WTC11 (cell line): ENCODE measurements around the gene HLA-DMA. TPM values are rescaled to one million over a fixed set of nuclear protein-coding genes. Genes with fewer than 3 reads are reported as not detected.

Experiments
- ATAC-seq: fragments of 200-7000 bp; cut with Tn5 transposase; 2 replicates; pipeline ENCODE4 v1.10.0; 2021; ENCODE audit warnings: mild to moderate bottlenecking, moderate library complexity
- CTCF ChIA-PET: fragments of 300-600 bp; sonication (Branson Sonifier 250); formaldehyde crosslinking; loops from one replicate; lab custom pipeline; 2021; ENCODE audit warnings: antibody characterized with exemption; lab: Charles Lee
- POLR2A ChIA-PET: fragments of 350-600 bp; sonication (Branson Sonifier 250); formaldehyde crosslinking; loops from one replicate; lab custom pipeline; 2021; ENCODE audit warnings: antibody characterized with exemption; lab: Charles Lee
- DNase-seq: peaks from one replicate; pipeline ENCODE4 v3.0.0; 2021; ENCODE audit warnings: low spot score
- H3K27ac Mint-ChIP-seq: 2 replicates; pipeline ENCODE4 v1.8.0; 2021; ENCODE audit warnings: mixed read lengths
- H3K27me3 Mint-ChIP-seq: 2 replicates; pipeline ENCODE4 v1.8.0; 2021; ENCODE audit warnings: low read depth, mild to moderate bottlenecking, moderate library complexity, mixed read lengths
- H3K36me3 Mint-ChIP-seq: 2 replicates; pipeline ENCODE4 v1.8.0; 2021; ENCODE audit warnings: mixed read lengths
- H3K4me1 Mint-ChIP-seq: 2 replicates; pipeline ENCODE4 v1.8.0; 2022; ENCODE audit warnings: mixed read lengths
- H3K4me3 Mint-ChIP-seq: 2 replicates; pipeline ENCODE4 v1.8.0; 2021; ENCODE audit warnings: mild to moderate bottlenecking, moderate library complexity, mixed read lengths
- H3K9me3 Mint-ChIP-seq: 2 replicates; pipeline ENCODE4 v1.8.0; 2021; ENCODE audit warnings: mixed read lengths
- ATF1 ChIP-seq: sonication (generic); formaldehyde crosslinking; IDR thresholded peaks from 2 replicates; pipeline ENCODE4 v1.8.1; 2023; ENCODE audit warnings: mild to moderate bottlenecking, moderate library complexity, missing genetic modification reagents
- ESRRA ChIP-seq: sonication (generic); formaldehyde crosslinking; IDR thresholded peaks from 2 replicates; pipeline ENCODE4 v1.8.1; 2022; ENCODE audit warnings: mild to moderate bottlenecking, missing genetic modification reagents, borderline replicate concordance
- FOXK1 ChIP-seq: sonication (generic); formaldehyde crosslinking; IDR thresholded peaks from 2 replicates; pipeline ENCODE4 v1.8.0; 2022; ENCODE audit warnings: mild to moderate bottlenecking, moderate library complexity, missing genetic modification reagents
- FOXP1 ChIP-seq: sonication (generic); formaldehyde crosslinking; IDR thresholded peaks from 2 replicates; pipeline ENCODE4 v1.8.0; 2022; ENCODE audit warnings: missing genetic modification reagents, mild to moderate bottlenecking, moderate library complexity, borderline replicate concordance
- GRHL2 ChIP-seq: fragments of 250-450 bp; sonication (Bioruptor Pico); IDR thresholded peaks from 2 replicates; pipeline ENCODE4 v1.8.0; 2022; ENCODE audit warnings: mild to moderate bottlenecking, moderate library complexity; ENCODE audit not compliant: insufficient replicate concordance, severe bottlenecking
- JAZF1 ChIP-seq: fragments of 250-450 bp; sonication (Bioruptor Pico); IDR thresholded peaks from 2 replicates; pipeline ENCODE4 v1.9.0; 2021; ENCODE audit warnings: moderate library complexity, mild to moderate bottlenecking, inconsistent platforms
- MAX ChIP-seq: sonication (generic); formaldehyde crosslinking; IDR thresholded peaks from 2 replicates; pipeline ENCODE4 v1.8.0; 2022; ENCODE audit warnings: mild to moderate bottlenecking, missing genetic modification reagents
- MLX ChIP-seq: sonication (generic); formaldehyde crosslinking; IDR thresholded peaks from 2 replicates; pipeline ENCODE4 v1.8.1; 2023; ENCODE audit warnings: mild to moderate bottlenecking, missing genetic modification reagents, moderate library complexity
- MYBL2 ChIP-seq: sonication (generic); formaldehyde crosslinking; IDR thresholded peaks from 2 replicates; pipeline ENCODE4 v1.8.1; 2023; ENCODE audit warnings: mild to moderate bottlenecking, moderate library complexity, missing genetic modification reagents
- NFATC4 ChIP-seq: fragments of 250-450 bp; sonication (Bioruptor Pico); IDR thresholded peaks from 2 replicates; pipeline ENCODE4 v1.9.0; 2021; ENCODE audit warnings: mild to moderate bottlenecking
- NR3C1 ChIP-seq: sonication (generic); formaldehyde crosslinking; conservative IDR thresholded peaks from 2 replicates; pipeline ENCODE4 v1.8.1; 2023; ENCODE audit warnings: low read depth, mild to moderate bottlenecking, missing genetic modification reagents
- OVOL2 ChIP-seq: fragments of 250-450 bp; sonication (Bioruptor Pico); IDR thresholded peaks from 2 replicates; pipeline ENCODE4 v1.9.0; 2021; ENCODE audit warnings: mild to moderate bottlenecking, borderline replicate concordance
- PRRX2 ChIP-seq: fragments of 250-450 bp; sonication (Bioruptor Pico); IDR thresholded peaks from 2 replicates; pipeline ENCODE4 v1.8.0; 2021; ENCODE audit warnings: mild to moderate bottlenecking
- USF2 ChIP-seq: sonication (generic); formaldehyde crosslinking; IDR thresholded peaks from 2 replicates; pipeline ENCODE4 v1.8.1; 2023; ENCODE audit warnings: mild to moderate bottlenecking, missing genetic modification reagents, moderate library complexity
- ZNF121 ChIP-seq: sonication (generic); formaldehyde crosslinking; IDR thresholded peaks from 2 replicates; pipeline ENCODE4 v1.8.0; 2023; ENCODE audit warnings: missing genetic modification reagents
- ZNF219 ChIP-seq: sonication (generic); formaldehyde crosslinking; IDR thresholded peaks from 2 replicates; pipeline ENCODE4 v1.8.0; 2023; ENCODE audit warnings: missing genetic modification reagents, mild to moderate bottlenecking, borderline replicate concordance
- ZNF416 ChIP-seq: fragments of 250-450 bp; sonication (Bioruptor Pico); IDR thresholded peaks from 2 replicates; pipeline ENCODE4 v1.9.0; 2021; ENCODE audit warnings: mild to moderate bottlenecking, inconsistent platforms
- total RNA-seq: library from RNA; stranded (reverse); gene quantifications from 3 replicates; pipeline ENCODE4 v1.2.3, GENCODE V29; 2021
- TF ChIP-seq, protein P1 (sequence below): sonication (generic); formaldehyde crosslinking; IDR thresholded peaks from 2 replicates; pipeline ENCODE4 v1.8.0; 2022; ENCODE audit warnings: missing genetic modification reagents
- TF ChIP-seq, protein P2 (sequence below): sonication (generic); formaldehyde crosslinking; IDR thresholded peaks from 2 replicates; pipeline ENCODE4 v1.8.0; 2022; ENCODE audit warnings: mild to moderate bottlenecking, missing genetic modification reagents
- TF ChIP-seq, protein P3 (sequence below): fragments of 250-450 bp; sonication (Bioruptor Pico); conservative IDR thresholded peaks from 2 replicates; pipeline ENCODE4 v1.9.0; 2021; ENCODE audit warnings: mild to moderate bottlenecking
- TF ChIP-seq, protein P4 (sequence below): sonication (generic); formaldehyde crosslinking; IDR thresholded peaks from 2 replicates; pipeline ENCODE4 v1.8.0; 2023; ENCODE audit warnings: missing genetic modification reagents, mild to moderate bottlenecking, borderline replicate concordance

Gene HLA-DMA
- total RNA-seq, 1 experiment from 2014 or later = 6.6 TPM

GRCh38 chr6:32969685-32970412 is 17.0 kb upstream of the HLA-DMA start (continued):
- TF ChIP-seq, protein P1, sequence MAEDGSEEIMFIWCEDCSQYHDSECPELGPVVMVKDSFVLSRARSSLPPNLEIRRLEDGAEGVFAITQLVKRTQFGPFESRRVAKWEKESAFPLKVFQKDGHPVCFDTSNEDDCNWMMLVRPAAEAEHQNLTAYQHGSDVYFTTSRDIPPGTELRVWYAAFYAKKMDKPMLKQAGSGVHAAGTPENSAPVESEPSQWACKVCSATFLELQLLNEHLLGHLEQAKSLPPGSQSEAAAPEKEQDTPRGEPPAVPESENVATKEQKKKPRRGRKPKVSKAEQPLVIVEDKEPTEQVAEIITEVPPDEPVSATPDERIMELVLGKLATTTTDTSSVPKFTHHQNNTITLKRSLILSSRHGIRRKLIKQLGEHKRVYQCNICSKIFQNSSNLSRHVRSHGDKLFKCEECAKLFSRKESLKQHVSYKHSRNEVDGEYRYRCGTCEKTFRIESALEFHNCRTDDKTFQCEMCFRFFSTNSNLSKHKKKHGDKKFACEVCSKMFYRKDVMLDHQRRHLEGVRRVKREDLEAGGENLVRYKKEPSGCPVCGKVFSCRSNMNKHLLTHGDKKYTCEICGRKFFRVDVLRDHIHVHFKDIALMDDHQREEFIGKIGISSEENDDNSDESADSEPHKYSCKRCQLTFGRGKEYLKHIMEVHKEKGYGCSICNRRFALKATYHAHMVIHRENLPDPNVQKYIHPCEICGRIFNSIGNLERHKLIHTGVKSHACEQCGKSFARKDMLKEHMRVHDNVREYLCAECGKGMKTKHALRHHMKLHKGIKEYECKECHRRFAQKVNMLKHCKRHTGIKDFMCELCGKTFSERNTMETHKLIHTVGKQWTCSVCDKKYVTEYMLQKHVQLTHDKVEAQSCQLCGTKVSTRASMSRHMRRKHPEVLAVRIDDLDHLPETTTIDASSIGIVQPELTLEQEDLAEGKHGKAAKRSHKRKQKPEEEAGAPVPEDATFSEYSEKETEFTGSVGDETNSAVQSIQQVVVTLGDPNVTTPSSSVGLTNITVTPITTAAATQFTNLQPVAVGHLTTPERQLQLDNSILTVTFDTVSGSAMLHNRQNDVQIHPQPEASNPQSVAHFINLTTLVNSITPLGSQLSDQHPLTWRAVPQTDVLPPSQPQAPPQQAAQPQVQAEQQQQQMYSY (CRISPR knock-in tag) = no peak
- TF ChIP-seq MLX (CRISPR knock-in tag) (no peak), MYBL2 (no peak), NR3C1 (CRISPR knock-in tag) (no peak), NFATC4 (CRISPR knock-in tag) (peak; percentile 54), PRRX2 (CRISPR knock-in tag) (0 out of 2 replicates have a peak, but pooled peaks have one; percentile 7), FOXK1 (CRISPR knock-in tag) (no peak), ZNF416 (no peak), GRHL2 (CRISPR knock-in tag) (no peak), ATF1 (CRISPR knock-in tag) (no peak), USF2 (CRISPR knock-in tag) (no peak), OVOL2 (CRISPR knock-in tag) (no peak), JAZF1 (CRISPR knock-in tag) (no peak), ZNF121 (CRISPR knock-in tag) (no peak)
- TF ChIP-seq, protein P2, sequence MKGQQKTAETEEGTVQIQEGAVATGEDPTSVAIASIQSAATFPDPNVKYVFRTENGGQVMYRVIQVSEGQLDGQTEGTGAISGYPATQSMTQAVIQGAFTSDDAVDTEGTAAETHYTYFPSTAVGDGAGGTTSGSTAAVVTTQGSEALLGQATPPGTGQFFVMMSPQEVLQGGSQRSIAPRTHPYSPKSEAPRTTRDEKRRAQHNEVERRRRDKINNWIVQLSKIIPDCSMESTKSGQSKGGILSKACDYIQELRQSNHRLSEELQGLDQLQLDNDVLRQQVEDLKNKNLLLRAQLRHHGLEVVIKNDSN = no peak; the same call in none of the 2 replicates
- TF ChIP-seq, protein P3, sequence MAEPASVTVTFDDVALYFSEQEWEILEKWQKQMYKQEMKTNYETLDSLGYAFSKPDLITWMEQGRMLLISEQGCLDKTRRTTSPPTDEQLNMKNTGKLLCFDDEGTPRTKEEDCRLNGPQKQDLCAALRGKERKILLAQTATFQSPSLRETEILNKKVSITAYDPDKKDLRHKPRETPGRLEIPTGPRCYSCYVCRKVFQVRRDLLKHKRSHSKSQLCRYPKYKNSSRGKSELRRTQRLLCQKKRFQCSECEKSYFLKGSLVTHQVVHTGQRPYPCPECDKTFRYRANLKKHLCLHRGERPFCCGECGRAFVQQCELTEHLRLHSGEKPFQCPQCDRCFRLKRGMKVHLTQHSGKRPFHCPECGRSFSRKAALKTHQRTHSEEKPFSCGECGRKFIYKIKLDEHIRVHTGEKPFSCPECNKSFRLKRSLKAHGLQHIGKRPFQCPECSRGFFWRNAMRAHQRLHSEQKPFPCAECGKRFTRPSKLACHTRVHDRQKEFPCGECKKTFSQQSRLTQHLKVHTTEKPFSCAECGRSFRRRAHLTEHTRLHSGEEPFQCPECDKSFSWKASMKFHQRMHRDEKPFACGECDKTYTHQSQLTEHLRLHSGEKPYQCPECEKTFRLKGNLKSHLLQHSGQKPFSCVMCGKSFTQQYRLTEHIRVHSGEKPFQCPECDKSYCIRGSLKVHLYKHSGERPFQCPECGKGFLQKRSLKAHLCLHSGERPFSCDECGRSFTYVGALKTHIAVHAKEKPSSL (CRISPR knock-in tag) = no peak

GRCh38 chr6:32968867-32969684 is 16.2 kb upstream of the HLA-DMA start:
- ATAC-seq (peak; percentile 4), DNase-seq (peak; percentile 82)
- H3K27me3 Mint-ChIP-seq = peaks cover 4% of the 10 kb centered on the region; the same call in 1 of the 2 replicates
- peaks cover 10% of the 10 kb centered on the region for H3K4me1 Mint-ChIP-seq
- H3K36me3 Mint-ChIP-seq = peaks cover 40% of the 10 kb centered on the region
- POLR2A ChIA-PET = interaction anchor here (0.6 to 7.0 kb wide), 5 partner anchors 13 to 251 kb away, joined by 3 to 146 read pairs (median 5); no protein-coding TSS in a partner anchor
- no peaks in the 10 kb centered on the region for H3K9me3 Mint-ChIP-seq
- H3K4me3 Mint-ChIP-seq = peak overlapping the region; percentile 98
- H3K27ac Mint-ChIP-seq = peak overlapping the region; percentile 100
- CTCF ChIA-PET = interaction anchor here (0.6 to 11.8 kb wide), 8 partner anchors 15 to 416 kb away, joined by 3 to 205 read pairs (median 8); partner anchors contain the start of genes HLA-DMA and TAP2
- TF ChIP-seq ZNF219 (CRISPR knock-in tag) (no peak), ESRRA (CRISPR knock-in tag) (no peak), JAZF1 (CRISPR knock-in tag) (no peak), MAX (peak; percentile 67), FOXP1 (no peak)
- TF ChIP-seq, protein P4, sequence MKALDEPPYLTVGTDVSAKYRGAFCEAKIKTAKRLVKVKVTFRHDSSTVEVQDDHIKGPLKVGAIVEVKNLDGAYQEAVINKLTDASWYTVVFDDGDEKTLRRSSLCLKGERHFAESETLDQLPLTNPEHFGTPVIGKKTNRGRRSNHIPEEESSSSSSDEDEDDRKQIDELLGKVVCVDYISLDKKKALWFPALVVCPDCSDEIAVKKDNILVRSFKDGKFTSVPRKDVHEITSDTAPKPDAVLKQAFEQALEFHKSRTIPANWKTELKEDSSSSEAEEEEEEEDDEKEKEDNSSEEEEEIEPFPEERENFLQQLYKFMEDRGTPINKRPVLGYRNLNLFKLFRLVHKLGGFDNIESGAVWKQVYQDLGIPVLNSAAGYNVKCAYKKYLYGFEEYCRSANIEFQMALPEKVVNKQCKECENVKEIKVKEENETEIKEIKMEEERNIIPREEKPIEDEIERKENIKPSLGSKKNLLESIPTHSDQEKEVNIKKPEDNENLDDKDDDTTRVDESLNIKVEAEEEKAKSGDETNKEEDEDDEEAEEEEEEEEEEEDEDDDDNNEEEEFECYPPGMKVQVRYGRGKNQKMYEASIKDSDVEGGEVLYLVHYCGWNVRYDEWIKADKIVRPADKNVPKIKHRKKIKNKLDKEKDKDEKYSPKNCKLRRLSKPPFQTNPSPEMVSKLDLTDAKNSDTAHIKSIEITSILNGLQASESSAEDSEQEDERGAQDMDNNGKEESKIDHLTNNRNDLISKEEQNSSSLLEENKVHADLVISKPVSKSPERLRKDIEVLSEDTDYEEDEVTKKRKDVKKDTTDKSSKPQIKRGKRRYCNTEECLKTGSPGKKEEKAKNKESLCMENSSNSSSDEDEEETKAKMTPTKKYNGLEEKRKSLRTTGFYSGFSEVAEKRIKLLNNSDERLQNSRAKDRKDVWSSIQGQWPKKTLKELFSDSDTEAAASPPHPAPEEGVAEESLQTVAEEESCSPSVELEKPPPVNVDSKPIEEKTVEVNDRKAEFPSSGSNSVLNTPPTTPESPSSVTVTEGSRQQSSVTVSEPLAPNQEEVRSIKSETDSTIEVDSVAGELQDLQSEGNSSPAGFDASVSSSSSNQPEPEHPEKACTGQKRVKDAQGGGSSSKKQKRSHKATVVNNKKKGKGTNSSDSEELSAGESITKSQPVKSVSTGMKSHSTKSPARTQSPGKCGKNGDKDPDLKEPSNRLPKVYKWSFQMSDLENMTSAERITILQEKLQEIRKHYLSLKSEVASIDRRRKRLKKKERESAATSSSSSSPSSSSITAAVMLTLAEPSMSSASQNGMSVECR = peak; percentile 53; the same call in 1 of the 2 replicates
